Endothelial cell of umbilical vein (primary cell): ENCODE measurements around the gene AGAP5.
"Not testable (repeated sequence)": the region's sequence is repeated elsewhere in the genome, so short reads cannot be mapped to it uniquely, and the experiment has no call there.

Experiments
- EZH2 ChIP-seq: IDR thresholded peaks from 2 replicates; pipeline ENCODE4 v1.6.1; 2012; ENCODE audit warnings: borderline replicate concordance, low read depth, mild to moderate bottlenecking, moderate library complexity, low read length, inconsistent platforms; ENCODE audit not compliant: severe bottlenecking
- JUN ChIP-seq: IDR thresholded peaks from 2 replicates; pipeline ENCODE4 v1.6.1; 2011; ENCODE audit warnings: borderline replicate concordance, low read depth; ENCODE audit not compliant: insufficient read length, insufficient read depth
- POLR2A ChIP-seq: IDR thresholded peaks from 2 replicates; pipeline ENCODE4 v1.6.1; 2012; ENCODE audit warnings: low read depth, mild to moderate bottlenecking, control low read depth, low read length
- POLR2AphosphoS5 ChIP-seq: IDR thresholded peaks from 2 replicates; pipeline ENCODE4 v1.6.1; 2012; ENCODE audit warnings: low read depth, mild to moderate bottlenecking, control low read depth, low read length, moderate library complexity; ENCODE audit not compliant: insufficient read depth
- TF ChIP-seq, protein P1 (sequence below), 2 donors: IDR thresholded peaks; 1 replicate in 1 of 2; 2 replicates in 1 of 2; pipeline ENCODE4 v1.5.1; 2011; ENCODE audit warnings: low read length in 2 of 2, mild to moderate bottlenecking in 2 of 2, moderate library complexity in 2 of 2, control low read depth in 1 of 2, inconsistent platforms in 1 of 2, low read depth in 1 of 2; ENCODE audit not compliant: insufficient read depth in 1 of 2; ENCODE audit errors: extremely low read depth in 1 of 2
- TF ChIP-seq, protein P2 (sequence below): IDR thresholded peaks from 2 replicates; pipeline ENCODE4 v1.6.1; 2011; ENCODE audit not compliant: insufficient read depth, insufficient read length

DNA sequence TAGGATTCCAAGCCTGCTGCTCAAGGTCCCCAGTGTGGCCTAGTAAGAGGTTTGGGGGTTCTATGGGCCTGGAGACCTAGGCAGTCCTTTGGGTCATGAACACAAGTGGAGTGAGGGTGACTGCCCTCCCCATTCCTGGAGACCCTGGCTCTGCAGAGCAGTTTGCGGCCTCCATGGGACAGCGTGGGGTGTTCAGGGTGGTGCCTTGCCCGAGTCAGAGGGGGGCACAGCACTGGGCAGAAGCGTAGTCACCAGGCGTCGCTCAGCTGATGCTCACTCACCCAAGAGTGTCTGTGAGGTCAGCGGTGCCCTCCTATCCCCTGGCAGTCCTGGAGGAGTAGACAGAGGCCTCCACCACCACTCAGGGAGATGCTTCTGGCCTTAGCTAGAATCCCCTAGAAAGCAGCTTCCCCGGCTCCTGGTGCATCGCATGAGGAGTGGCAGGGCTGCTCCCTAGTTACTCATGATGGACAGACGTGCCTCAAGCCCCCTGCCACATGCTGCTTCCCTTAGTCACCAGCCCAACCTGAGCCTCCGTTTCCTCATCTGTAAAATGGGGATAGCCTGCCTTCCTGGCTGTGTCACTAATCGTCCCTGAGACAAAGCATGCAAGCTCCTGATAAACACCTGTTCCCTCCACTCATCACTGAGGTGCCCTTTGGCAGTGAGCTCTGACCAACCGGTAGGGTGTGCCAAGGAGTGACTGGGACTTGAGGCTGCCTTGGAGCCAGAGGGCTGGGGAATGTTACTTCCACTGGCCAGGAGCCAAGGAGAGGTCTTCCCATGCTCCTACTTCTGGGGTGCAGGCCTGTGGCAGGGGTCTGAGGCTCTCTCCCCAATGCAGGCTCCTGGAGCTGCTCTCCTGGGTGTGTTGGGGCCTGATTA, 33.5 kb downstream of the AGAP5 start:
- TF ChIP-seq, protein P1, sequence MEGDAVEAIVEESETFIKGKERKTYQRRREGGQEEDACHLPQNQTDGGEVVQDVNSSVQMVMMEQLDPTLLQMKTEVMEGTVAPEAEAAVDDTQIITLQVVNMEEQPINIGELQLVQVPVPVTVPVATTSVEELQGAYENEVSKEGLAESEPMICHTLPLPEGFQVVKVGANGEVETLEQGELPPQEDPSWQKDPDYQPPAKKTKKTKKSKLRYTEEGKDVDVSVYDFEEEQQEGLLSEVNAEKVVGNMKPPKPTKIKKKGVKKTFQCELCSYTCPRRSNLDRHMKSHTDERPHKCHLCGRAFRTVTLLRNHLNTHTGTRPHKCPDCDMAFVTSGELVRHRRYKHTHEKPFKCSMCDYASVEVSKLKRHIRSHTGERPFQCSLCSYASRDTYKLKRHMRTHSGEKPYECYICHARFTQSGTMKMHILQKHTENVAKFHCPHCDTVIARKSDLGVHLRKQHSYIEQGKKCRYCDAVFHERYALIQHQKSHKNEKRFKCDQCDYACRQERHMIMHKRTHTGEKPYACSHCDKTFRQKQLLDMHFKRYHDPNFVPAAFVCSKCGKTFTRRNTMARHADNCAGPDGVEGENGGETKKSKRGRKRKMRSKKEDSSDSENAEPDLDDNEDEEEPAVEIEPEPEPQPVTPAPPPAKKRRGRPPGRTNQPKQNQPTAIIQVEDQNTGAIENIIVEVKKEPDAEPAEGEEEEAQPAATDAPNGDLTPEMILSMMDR (IDR thresholded peaks at IDR 0.05; ENCODE audit: extremely low read depth in 1 of 2, insufficient read depth in 1 of 2, low read depth in 1 of 2, low read length in 2 of 2): not testable (repeated sequence)
- not testable (repeated sequence) for TF ChIP-seq EZH2, POLR2A, JUN, POLR2AphosphoS5
- TF ChIP-seq, protein P2, sequence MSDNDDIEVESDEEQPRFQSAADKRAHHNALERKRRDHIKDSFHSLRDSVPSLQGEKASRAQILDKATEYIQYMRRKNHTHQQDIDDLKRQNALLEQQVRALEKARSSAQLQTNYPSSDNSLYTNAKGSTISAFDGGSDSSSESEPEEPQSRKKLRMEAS: not testable (repeated sequence)
